Measurements from ENCODE around the gene UNC45B. TPM values are rescaled to one million over a fixed set of nuclear protein-coding genes. Genes with fewer than 3 reads are reported as not detected.
"Not testable (repeated sequence)": the region's sequence is repeated elsewhere in the genome, so short reads cannot be mapped to it uniquely, and the experiment has no call there.

Gene UNC45B
- total RNA-seq, 1 donor from 2014 or later = 205 TPM

DNA sequence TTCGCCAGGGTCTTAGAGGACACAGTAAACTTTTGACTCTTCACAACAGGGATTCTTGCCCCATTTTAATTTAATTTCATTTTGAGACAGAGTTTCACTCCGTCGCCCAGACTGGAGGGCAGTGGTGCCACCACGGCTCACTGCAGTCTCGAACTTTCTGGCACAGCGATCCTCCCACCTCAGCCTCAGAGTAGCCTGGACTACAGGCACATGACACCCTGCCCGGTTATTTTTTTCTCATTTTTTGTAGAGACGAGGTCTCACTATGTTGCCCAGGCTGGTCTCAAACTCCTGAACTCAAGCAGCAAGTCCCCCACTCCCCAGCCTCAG, 5.2 kb upstream of the UNC45B start:
- Histone ChIP-seq H3K27ac (replicated peaks) (no peak overlapping the region), H3K36me3 (peaks cover 20% of the 10 kb centered on the region), H3K4me3 (peak overlapping the region; percentile 84), H3K27me3 (ENCODE audit: low read depth) (no peaks in the 10 kb centered on the region), H3K4me1 (peaks cover 31% of the 10 kb centered on the region), H3K9me3 (replicated peaks) (no peaks in the 10 kb centered on the region)
- no peak for DNase-seq
- intact Hi-C loops (cut with micrococcal nuclease) = no loop called here
- TF ChIP-seq, protein P1, sequence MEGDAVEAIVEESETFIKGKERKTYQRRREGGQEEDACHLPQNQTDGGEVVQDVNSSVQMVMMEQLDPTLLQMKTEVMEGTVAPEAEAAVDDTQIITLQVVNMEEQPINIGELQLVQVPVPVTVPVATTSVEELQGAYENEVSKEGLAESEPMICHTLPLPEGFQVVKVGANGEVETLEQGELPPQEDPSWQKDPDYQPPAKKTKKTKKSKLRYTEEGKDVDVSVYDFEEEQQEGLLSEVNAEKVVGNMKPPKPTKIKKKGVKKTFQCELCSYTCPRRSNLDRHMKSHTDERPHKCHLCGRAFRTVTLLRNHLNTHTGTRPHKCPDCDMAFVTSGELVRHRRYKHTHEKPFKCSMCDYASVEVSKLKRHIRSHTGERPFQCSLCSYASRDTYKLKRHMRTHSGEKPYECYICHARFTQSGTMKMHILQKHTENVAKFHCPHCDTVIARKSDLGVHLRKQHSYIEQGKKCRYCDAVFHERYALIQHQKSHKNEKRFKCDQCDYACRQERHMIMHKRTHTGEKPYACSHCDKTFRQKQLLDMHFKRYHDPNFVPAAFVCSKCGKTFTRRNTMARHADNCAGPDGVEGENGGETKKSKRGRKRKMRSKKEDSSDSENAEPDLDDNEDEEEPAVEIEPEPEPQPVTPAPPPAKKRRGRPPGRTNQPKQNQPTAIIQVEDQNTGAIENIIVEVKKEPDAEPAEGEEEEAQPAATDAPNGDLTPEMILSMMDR (IDR thresholded peaks at IDR 0.05; ENCODE audit: borderline replicate concordance) = no peak

GRCh38 chr17:35144840-35145239, 2.8 kb upstream of the UNC45B start:
- H3K9me3 ChIP-seq (replicated peaks) = no peaks in the 10 kb centered on the region
- TF ChIP-seq, protein P1 (IDR thresholded peaks at IDR 0.05; ENCODE audit: borderline replicate concordance) = no peak
- peaks cover 50% of the 10 kb centered on the region for H3K4me1 ChIP-seq
- H3K4me3 ChIP-seq = no peak overlapping the region
- DNase-seq = no peak
- H3K27ac ChIP-seq (replicated peaks) = no peak overlapping the region
- H3K36me3 ChIP-seq = no peaks in the 10 kb centered on the region
- intact Hi-C loops (cut with micrococcal nuclease) = no loop called here
- H3K27me3 ChIP-seq (ENCODE audit: low read depth) = no peaks in the 10 kb centered on the region

DNA sequence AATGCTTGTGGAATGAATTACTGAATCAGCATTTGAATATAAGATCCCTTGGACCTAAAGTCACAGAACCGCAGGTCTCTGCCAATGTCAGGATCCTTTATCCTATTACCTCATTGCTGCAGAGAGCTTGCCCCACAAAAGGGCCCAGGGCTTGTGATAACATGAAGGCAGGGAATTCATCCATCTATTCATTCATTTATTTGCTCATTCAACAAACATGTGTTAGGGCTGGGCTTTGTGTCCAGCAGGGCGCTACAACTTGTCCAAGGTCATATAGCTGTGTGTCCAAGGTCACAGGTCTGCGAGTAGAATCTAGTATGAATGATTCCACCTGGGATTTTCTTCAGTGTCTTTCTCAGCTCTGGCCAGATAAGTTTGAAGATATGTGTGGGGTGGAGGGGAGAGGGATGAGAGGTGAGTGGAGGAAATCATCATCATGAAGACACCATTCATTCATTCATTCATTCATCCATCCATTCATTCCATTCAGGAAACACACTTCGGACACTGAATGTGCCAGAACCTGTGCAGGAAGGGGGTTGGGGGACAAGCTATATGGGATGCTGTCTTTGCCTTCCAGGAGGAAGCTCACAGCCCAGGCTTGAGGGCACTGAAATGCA, 1.3 kb upstream of the UNC45B start:
- DNase-seq = no peak
- Histone ChIP-seq H3K4me1 (peaks cover 57% of the 10 kb centered on the region), H3K9me3 (replicated peaks) (no peaks in the 10 kb centered on the region), H3K27ac (replicated peaks) (peak overlapping the region; percentile 87), H3K36me3 (peaks cover 6% of the 10 kb centered on the region), H3K27me3 (ENCODE audit: low read depth) (no peaks in the 10 kb centered on the region), H3K4me3 (no peak overlapping the region)
- TF ChIP-seq, protein P1 (IDR thresholded peaks at IDR 0.05; ENCODE audit: borderline replicate concordance) = no peak
- intact Hi-C loops (cut with micrococcal nuclease) = no loop called here

DNA sequence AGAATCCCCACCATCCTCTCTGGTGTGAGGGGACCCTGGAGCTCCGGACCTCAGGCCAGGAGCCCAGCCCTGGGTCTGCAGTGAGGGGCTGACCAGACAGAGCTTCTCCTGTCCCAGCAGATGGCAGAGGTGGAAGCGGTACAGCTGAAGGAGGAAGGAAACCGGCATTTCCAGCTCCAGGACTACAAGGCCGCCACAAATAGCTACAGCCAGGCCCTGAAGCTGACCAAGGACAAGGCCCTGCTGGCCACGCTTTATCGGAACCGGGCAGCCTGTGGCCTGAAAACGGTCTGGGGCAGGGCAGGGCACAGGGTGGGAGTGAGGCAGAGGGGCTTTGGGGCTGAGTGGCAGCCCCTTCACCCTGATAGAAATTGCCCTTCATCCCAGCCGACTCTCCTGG, 527 bp downstream of the UNC45B start:
- no peaks in the 10 kb centered on the region for H3K27me3 ChIP-seq (ENCODE audit: low read depth)
- peak overlapping the region; percentile 87 for H3K27ac ChIP-seq (replicated peaks)
- H3K4me3 ChIP-seq = peak overlapping the region; percentile 68
- peaks cover 58% of the 10 kb centered on the region for H3K4me1 ChIP-seq
- H3K36me3 ChIP-seq = peaks cover 15% of the 10 kb centered on the region
- DNase-seq = no peak
- H3K9me3 ChIP-seq (replicated peaks) = no peaks in the 10 kb centered on the region
- intact Hi-C loops (cut with micrococcal nuclease) = no loop called here
- TF ChIP-seq, protein P1 (IDR thresholded peaks at IDR 0.05; ENCODE audit: borderline replicate concordance) = no peak

DNA sequence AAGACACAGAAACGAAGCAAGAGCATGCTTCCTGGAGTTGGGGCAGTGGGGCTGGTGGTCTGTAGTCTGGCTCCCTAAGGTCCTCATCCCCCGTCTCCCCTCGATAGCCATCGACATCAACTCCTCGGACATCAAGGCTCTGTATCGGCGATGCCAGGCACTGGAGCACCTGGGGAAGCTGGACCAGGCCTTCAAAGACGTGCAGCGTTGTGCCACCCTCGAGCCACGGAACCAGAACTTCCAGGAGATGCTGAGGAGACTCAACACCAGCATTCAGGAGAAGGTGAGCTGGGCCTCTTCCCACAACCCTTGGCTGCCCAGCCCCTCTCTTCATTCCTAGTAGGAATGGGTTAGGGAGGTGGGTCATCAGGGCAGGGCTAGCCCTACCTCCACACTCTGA, 2.3 kb downstream of the UNC45B start:
- H3K27me3 ChIP-seq (ENCODE audit: low read depth) = no peaks in the 10 kb centered on the region
- peaks cover 58% of the 10 kb centered on the region for H3K4me1 ChIP-seq
- intact Hi-C loops (cut with micrococcal nuclease) = no loop called here
- TF ChIP-seq, protein P1 (IDR thresholded peaks at IDR 0.05; ENCODE audit: borderline replicate concordance) = no peak
- peaks cover 22% of the 10 kb centered on the region for H3K36me3 ChIP-seq
- no peak for DNase-seq
- H3K4me3 ChIP-seq = peak overlapping the region; percentile 68
- H3K9me3 ChIP-seq (replicated peaks) = no peaks in the 10 kb centered on the region
- no peak overlapping the region for H3K27ac ChIP-seq (replicated peaks)

DNA sequence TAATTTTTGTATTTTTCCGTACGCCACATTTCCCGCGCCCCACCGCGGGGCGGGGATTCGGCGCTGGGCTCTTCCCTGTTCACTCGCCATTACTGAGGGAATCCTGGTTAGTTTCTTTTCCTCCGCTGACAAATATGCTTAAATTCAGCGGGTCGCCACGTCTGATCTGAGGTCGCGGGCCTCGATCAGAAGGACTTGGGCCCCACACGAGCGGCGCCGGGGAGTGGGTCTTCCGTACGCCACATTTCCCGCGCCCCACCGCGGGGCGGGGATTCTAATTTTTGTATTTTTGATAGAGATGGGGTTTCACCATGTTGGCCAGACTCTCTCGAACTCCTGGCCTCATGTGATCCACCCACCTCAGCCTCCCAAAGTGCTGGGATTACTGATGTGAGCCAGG, 3.5 kb downstream of the UNC45B start:
- DNase-seq = not testable (repeated sequence)

More for the DNA sequence above, 3.5 kb downstream of the UNC45B start:
- H3K4me3 ChIP-seq; H3K27ac ChIP-seq (replicated peaks); intact Hi-C loops (cut with micrococcal nuclease); H3K9me3 ChIP-seq (replicated peaks); H3K27me3 ChIP-seq (ENCODE audit: low read depth): not testable (repeated sequence)
- Histone ChIP-seq H3K36me3 (peaks cover 33% of the 10 kb centered on the region), H3K4me1 (peaks cover 55% of the 10 kb centered on the region)
